ENCODE results near the gene RAB7B.

The RAB7B gene

GRCh38 chr1:205933671-205934618, 69.2 kb downstream of the RAB7B start:
- no peak for TF ChIP-seq CTCF (IDR thresholded peaks at IDR 0.05)
- no peak overlapping the region for H3K27ac ChIP-seq
- H3K27me3 ChIP-seq = peaks cover 5% of the 10 kb centered on the region
- no peak overlapping the region for H3K4me3 ChIP-seq (ENCODE audit: low read depth in 1 of 2, low read length in 1 of 2)
- H3K36me3 ChIP-seq = no peaks in the 10 kb centered on the region
- no peaks in the 10 kb centered on the region for H3K4me1 ChIP-seq (ENCODE audit: control insufficient read depth in 1 of 2, insufficient read depth in 1 of 2, low read depth in 1 of 2, low read length in 1 of 2)
- no peaks in the 10 kb centered on the region for H3K9me3 ChIP-seq

GRCh38 chr1:205932776-205933175, 70.4 kb downstream of the RAB7B start:
- Histone ChIP-seq H3K9me3 (no peaks in the 10 kb centered on the region), H3K27ac (no peak overlapping the region), H3K36me3 (no peaks in the 10 kb centered on the region), H3K4me1 (ENCODE audit: control insufficient read depth in 1 of 2, insufficient read depth in 1 of 2, low read depth in 1 of 2, low read length in 1 of 2) (no peaks in the 10 kb centered on the region), H3K27me3 (no peaks in the 10 kb centered on the region), H3K4me3 (ENCODE audit: low read depth in 1 of 2, low read length in 1 of 2) (no peak overlapping the region)
- no peak for TF ChIP-seq CTCF (IDR thresholded peaks at IDR 0.05)

GRCh38 chr1:205930799-205931281, 72.4 kb downstream of the RAB7B start:
- no peaks in the 10 kb centered on the region for H3K9me3 ChIP-seq
- TF ChIP-seq CTCF (IDR thresholded peaks at IDR 0.05) = no peak
- no peak overlapping the region for H3K27ac ChIP-seq
- no peaks in the 10 kb centered on the region for H3K36me3 ChIP-seq
- H3K4me3 ChIP-seq (ENCODE audit: low read depth in 1 of 2, low read length in 1 of 2) = no peak overlapping the region
- H3K27me3 ChIP-seq = no peaks in the 10 kb centered on the region
- no peaks in the 10 kb centered on the region for H3K4me1 ChIP-seq (ENCODE audit: control insufficient read depth in 1 of 2, insufficient read depth in 1 of 2, low read depth in 1 of 2, low read length in 1 of 2)

GRCh38 chr1:205930195-205930577, 73.0 kb downstream of the RAB7B start:
- Histone ChIP-seq H3K4me1 (ENCODE audit: control insufficient read depth in 1 of 2, insufficient read depth in 1 of 2, low read depth in 1 of 2, low read length in 1 of 2) (no peaks in the 10 kb centered on the region), H3K27ac (no peak overlapping the region), H3K9me3 (no peaks in the 10 kb centered on the region), H3K27me3 (no peaks in the 10 kb centered on the region), H3K4me3 (ENCODE audit: low read depth in 1 of 2, low read length in 1 of 2) (no peak overlapping the region), H3K36me3 (no peaks in the 10 kb centered on the region)
- no peak for TF ChIP-seq CTCF (IDR thresholded peaks at IDR 0.05)

- no peak for TF ChIP-seq CTCF (IDR thresholded peaks at IDR 0.05)
- H3K4me3 ChIP-seq (ENCODE audit: low read depth in 1 of 2, low read length in 1 of 2) = no peak overlapping the region
- H3K27me3 ChIP-seq = no peaks in the 10 kb centered on the region
- no peak overlapping the region for H3K27ac ChIP-seq
- no peaks in the 10 kb centered on the region for H3K4me1 ChIP-seq (ENCODE audit: control insufficient read depth in 1 of 2, insufficient read depth in 1 of 2, low read depth in 1 of 2, low read length in 1 of 2)
- H3K9me3 ChIP-seq = no peaks in the 10 kb centered on the region
- H3K36me3 ChIP-seq = no peaks in the 10 kb centered on the region
These were observed 73.5 kb downstream of the RAB7B start for GRCh38 chr1:205929496-205930194.
